H1 (cell line): ENCODE results near the gene LLGL2. TPM values are rescaled to one million over a fixed set of nuclear protein-coding genes. Genes with fewer than 3 reads are reported as not detected.

Source experiments
- ASH2L ChIP-seq: fragments of 200-600, 300-600 bp; sonication (generic); IDR thresholded peaks from one replicate; pipeline ENCODE4 v1.7.1; 2017; ENCODE audit warnings: low read length
- BRCA1 ChIP-seq: IDR thresholded peaks from 2 replicates; pipeline ENCODE4 v1.6.1; 2012; ENCODE audit warnings: low read depth, low read length, improper control_type of control experiment
- CEBPB ChIP-seq: IDR thresholded peaks from 2 replicates; pipeline ENCODE4 v1.6.1; 2012; ENCODE audit warnings: low read depth, low read length
- NANOG ChIP-seq: IDR thresholded peaks from 2 replicates; pipeline ENCODE4 v1.6.1; 2011; ENCODE audit warnings: low read length, low read depth, mild to moderate bottlenecking, inconsistent platforms; ENCODE audit not compliant: insufficient read depth, poor library complexity, severe bottlenecking
- YY1 ChIP-seq: IDR thresholded peaks from 2 replicates; pipeline ENCODE4 v1.6.1; 2011; ENCODE audit warnings: low read depth, mild to moderate bottlenecking, low read length
- polyA plus RNA-seq, 7 experiments: library from polyadenylated mRNA; depleted of rRNA in 3 of 7; stranded (reverse) in 5 of 7; unstranded in 2 of 7; fragments of >200 nt in 5 of 7; fragments of 200-250 nt in 2 of 7; gene quantifications; 1 replicate in 5 of 7; 2 replicates in 1 of 7; 4 replicates in 1 of 7; pipeline versions ENCODE4 v1.2.1 to v1.2.3, GENCODE V29; 2011 to 2013; ENCODE audit warnings: missing spikeins in 2 of 7, mixed read lengths in 2 of 7
- total RNA-seq: library from RNA; stranded (reverse); fragmentation: NEBNext Ultra II Directional; extraction: Animal tissue kit (Norgen Biotek cat#: 25700); gene quantifications from 2 replicates; pipeline ENCODE4 v1.2.1, GENCODE V29; 2021

Gene LLGL2
- total and polyA plus RNA-seq, 2 of the 8 experiments (the other 6 are each of a cell fraction or from before 2014, with no cell fraction given): 64.5 to 77.1 TPM

DNA sequence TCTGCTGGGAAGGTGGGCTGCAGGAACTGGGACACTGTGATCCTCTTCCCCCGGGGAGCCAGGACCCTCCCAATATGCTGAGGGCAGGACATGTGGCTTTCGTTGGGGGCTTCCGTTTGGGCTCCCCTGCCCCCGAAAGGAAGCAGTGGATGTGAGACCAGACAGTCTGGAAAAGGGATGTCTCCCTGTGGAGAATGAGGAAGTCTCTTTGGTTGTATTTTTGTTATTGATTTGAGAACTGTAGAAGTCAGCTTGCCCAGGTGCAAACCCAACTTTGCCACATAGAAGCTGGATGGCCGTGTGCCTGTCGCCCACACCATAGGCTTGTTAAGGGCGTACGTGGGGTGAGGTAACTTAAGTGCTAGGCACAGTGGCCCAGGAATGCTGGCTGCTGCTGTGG is 18.8 kb downstream of the LLGL2 start (continued):
- TF ChIP-seq YY1 (no peak), CEBPB (no peak), BRCA1 (no peak), NANOG (no peak), ASH2L (no peak)
